ENCODE measurements around the gene CARMIL3.
A peak's percentile ranks its signal among the peaks of the same experiment; 100 is the strongest.
"Not testable (repeated sequence)": the region's sequence is repeated elsewhere in the genome, so short reads cannot be mapped to it uniquely, and the experiment has no call there.

The CARMIL3 gene, protein sequence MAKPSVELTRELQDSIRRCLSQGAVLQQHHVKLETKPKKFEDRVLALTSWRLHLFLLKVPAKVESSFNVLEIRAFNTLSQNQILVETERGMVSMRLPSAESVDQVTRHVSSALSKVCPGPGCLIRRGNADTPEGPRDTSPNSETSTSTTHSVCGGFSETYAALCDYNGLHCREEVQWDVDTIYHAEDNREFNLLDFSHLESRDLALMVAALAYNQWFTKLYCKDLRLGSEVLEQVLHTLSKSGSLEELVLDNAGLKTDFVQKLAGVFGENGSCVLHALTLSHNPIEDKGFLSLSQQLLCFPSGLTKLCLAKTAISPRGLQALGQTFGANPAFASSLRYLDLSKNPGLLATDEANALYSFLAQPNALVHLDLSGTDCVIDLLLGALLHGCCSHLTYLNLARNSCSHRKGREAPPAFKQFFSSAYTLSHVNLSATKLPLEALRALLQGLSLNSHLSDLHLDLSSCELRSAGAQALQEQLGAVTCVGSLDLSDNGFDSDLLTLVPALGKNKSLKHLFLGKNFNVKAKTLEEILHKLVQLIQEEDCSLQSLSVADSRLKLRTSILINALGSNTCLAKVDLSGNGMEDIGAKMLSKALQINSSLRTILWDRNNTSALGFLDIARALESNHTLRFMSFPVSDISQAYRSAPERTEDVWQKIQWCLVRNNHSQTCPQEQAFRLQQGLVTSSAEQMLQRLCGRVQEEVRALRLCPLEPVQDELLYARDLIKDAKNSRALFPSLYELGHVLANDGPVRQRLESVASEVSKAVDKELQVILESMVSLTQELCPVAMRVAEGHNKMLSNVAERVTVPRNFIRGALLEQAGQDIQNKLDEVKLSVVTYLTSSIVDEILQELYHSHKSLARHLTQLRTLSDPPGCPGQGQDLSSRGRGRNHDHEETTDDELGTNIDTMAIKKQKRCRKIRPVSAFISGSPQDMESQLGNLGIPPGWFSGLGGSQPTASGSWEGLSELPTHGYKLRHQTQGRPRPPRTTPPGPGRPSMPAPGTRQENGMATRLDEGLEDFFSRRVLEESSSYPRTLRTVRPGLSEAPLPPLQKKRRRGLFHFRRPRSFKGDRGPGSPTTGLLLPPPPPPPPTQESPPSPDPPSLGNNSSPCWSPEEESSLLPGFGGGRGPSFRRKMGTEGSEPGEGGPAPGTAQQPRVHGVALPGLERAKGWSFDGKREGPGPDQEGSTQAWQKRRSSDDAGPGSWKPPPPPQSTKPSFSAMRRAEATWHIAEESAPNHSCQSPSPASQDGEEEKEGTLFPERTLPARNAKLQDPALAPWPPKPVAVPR (N-terminal part only)

GRCh38 chr14:24051789-24052655, at the start of gene CARMIL3:
TSS of gene CARMIL3 (plus strand) at chr14:24052009. CDS start at chr14:24052154, 145 bp downstream.
- DNase-seq (ENCODE audit: low read depth, low spot score) = peak; percentile 72

DNA sequence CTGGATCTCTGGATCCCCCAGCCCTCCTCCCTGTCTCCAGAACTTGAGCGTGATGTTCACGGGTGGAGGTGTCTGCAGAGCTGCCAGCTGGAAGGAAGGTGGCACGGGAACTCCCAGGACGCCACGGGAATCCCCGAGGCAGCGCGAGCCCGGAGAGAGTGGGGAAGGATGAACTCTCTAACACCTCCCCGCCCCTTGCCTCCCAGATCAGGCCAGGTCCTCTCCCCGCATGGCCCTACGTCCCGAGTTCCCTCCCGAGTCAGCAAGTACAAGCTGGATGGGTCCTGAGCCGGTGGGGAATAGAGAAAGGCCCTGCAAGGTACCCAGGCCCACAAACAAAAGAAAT, 45.4 kb upstream of the CARMIL3 start:
- not testable (repeated sequence) for DNase-seq (ENCODE audit: low read depth, low spot score)

DNA sequence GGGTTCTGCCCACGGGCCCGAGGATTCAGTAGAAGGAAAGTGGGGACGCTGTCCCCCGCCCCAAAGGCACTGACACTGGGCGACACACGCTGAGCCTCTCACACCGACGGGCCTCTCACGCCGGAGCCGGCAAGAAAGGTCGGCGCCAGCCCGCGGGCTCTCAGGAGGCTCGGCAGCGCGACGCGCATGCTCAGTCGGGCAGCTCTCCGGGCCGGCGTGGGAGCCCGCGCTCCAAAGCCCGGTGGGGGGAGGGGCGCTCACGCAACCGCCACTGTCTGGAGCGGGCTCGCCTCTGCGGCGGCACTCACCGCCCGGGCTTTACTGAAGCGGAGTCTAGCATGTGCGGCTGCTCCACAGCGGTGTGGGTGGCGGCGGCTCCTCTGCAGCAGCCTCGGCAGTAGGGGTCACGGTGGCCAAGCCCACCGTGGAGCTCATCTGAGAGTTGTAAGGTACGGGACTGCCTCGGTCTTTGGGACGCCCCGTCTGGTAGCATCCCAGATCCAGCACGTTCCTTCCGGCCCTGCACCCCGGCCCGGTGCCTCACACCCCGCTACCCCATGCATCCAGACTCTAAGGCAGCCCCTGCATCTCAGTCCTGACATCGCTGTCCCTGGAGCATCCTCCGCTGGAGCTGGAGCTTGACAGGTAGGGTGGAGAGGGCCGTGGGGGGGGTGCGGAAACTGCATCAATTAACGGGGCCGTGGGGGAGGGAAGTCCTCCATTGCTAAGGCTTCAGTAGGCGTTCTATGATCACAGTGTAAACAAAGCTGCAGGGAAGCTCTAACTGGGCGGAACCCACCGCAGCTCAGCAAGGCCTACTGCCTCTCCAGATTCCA, 44.8 kb upstream of the CARMIL3 start:
- peak; percentile 36 for DNase-seq (ENCODE audit: low read depth, low spot score)

GRCh38 chr14:24011051-24011450, 40.8 kb upstream of the CARMIL3 start:
- no peak for DNase-seq (ENCODE audit: low read depth, low spot score)

- not testable (repeated sequence) for DNase-seq (ENCODE audit: low read depth, low spot score)
Observed at GRCh38 chr14:24012726-24013273, 39.0 kb upstream of the CARMIL3 start.

- peak; percentile 83 for DNase-seq (ENCODE audit: low read depth, low spot score)
Observed at GRCh38 chr14:24013654-24014514, 37.9 kb upstream of the CARMIL3 start.

GRCh38 chr14:24015745-24016144, 36.1 kb upstream of the CARMIL3 start:
- DNase-seq (ENCODE audit: low read depth, low spot score) = not testable (repeated sequence)

DNA sequence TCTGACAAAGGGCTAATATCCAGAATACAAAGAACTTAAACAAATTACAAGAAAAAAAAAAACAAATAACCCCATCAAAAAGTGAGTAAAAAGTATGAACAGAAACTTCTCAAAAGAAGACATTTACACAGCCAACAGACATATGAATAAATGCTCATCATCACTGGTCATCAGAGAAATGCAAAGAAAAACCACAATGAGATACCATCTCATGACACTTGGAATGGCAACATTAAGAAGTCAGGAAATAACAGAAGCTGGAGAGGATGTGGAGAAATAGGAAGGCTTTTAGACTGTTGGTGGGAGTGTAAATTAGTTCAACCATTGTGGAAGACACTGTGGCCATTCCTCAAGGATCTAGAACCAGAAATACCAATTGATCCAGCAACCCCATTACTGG, 32.8 kb upstream of the CARMIL3 start:
- DNase-seq (ENCODE audit: low read depth, low spot score) = not testable (repeated sequence)

DNA sequence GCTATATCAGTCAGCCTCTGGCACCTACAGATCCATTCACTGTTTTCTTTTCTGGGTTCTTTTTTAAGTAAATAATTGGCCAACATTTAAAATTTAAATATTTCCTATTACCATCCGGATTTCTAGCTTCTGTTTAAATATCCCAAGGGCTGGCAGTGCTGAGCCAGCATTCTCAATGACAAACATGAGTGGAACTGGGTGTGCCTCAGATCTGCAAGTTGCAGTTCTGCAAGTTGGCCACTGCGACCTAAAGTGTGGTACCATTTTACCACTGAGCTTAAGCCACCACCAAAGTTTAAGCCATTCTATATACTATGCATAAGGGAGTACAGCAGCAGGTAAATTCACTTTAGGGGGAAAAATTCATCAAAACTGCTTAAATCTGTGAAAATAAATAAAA, 31.9 kb upstream of the CARMIL3 start:
- DNase-seq (ENCODE audit: low read depth, low spot score) = not testable (repeated sequence)

DNA sequence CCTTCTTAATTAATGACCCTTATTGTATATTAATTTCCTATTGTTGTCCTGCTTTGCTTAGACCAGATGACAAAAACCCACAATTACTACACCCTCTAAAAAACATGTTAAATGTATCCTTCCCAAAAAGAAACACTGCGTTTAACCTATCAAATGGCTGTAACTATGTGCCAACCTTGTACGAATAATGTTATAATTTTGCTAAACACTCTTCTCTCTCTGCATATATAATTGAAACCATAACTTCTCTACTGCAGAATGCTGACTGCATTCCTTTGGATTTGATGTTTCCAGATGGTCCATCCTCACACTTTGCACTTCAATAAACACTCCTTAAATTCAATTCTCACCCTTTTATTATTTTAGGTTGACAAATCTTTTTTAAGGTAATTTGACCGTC, 31.3 kb upstream of the CARMIL3 start:
- DNase-seq (ENCODE audit: low read depth, low spot score) = not testable (repeated sequence)

DNA sequence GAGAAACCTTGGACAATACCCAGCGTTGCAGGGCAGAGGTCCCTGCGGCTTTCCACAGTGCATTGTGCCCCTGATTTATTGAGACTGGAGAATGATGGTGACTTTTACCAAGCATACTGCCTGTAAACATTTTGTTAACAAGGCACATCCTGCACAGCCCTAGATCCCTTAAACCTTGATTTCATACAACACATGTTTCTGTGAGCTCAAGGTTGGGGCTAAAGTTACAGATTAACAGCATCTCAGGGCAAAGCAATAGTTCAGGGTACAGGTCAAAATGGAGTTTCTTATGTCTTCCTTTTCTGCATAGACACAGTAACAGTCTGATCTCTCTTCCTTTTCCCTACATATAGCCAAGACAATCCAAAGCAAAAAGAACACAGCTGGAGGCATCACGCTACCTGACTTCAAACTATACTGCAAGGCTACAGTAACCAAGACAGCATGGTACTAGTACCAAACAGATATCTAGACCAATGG, 26.8 kb upstream of the CARMIL3 start:
- DNase-seq (ENCODE audit: low read depth, low spot score) = not testable (repeated sequence)

- not testable (repeated sequence) for DNase-seq (ENCODE audit: low read depth, low spot score)
Observed at GRCh38 chr14:24029687-24030086, 22.1 kb upstream of the CARMIL3 start.

GRCh38 chr14:24031331-24031730, 20.5 kb upstream of the CARMIL3 start:
- DNase-seq (ENCODE audit: low read depth, low spot score) = not testable (repeated sequence)

GRCh38 chr14:24032727-24033418, 18.9 kb upstream of the CARMIL3 start:
- no peak for DNase-seq (ENCODE audit: low read depth, low spot score)

GRCh38 chr14:24035769-24036168, 16.0 kb upstream of the CARMIL3 start:
- not testable (repeated sequence) for DNase-seq (ENCODE audit: low read depth, low spot score)

DNA sequence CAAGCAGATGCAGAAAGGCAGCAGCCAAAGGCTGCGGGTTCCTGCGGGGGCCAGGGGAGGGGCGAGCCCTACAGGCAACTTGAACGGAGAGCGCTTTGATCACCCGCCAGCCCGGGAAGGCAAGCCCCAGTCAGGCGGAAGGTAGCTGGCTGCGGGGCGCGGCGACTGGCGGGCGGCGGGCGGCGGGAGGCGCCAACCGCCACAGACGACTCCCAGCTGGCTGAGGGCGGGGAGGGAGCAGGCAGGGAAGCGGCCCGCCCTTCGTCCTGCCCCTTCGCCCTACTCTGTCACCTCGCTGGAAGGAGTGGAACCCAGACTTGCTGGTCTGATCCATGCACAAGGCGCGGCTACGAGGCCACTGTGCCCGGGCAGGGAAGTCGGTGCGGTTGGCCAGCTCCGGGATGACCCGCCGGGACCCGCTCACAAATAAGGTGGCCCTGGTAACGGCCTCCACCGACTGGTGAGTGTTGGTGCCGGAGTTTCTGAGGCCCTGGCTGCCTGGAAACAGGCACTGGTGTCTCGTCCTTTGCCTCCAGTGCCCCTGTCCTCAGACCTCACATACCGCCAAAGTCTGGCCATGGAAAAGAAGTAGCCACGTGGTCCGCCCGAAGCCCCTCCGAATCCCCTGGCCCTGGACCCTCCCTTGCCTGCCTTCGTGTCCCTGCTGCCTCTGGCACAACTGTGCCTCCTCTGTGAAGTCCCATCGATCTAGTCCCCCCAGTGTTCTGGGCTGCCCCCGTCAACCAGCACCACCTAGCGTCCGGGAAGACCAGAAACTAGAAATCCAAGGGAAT, 15.4 kb upstream of the CARMIL3 start:
- DNase-seq (ENCODE audit: low read depth, low spot score) = peak; percentile 90

All from ELF-1 (cell line).